Measurements from ENCODE around the gene CNOT11.

DNA sequence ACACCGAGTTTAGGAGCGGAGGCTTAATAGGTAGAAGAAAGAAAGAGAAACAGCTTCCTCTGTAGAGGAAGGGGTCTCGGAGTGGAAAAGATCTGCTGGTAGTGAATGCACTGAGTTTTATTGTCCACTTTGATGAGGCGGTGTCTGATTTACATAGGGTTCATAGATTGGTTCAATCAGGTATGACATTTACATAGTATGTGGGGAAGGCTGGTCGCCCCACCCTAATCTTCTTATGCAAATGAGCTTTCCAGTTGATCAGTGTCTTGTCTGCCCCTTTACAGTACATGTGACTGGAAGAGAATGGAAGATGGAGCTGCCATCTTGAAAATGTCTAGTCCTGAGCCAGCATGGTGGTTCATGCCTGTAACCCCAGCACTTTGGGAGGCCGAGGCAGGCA, 19.9 kb upstream of the CNOT11 start:
- no peak for TF ChIP-seq EZH2 (optimal IDR thresholded peaks at IDR 0.05; ENCODE audit: low read depth, low read length)
- TF ChIP-seq EZH2phosphoT487 (IDR thresholded peaks at IDR 0.05; ENCODE audit: low read length), result no peak
